HEK293 (cell line): ENCODE results near the gene CLASP1.

Experiments used
- CTCF ChIA-PET: fragments of 350-600 bp; formaldehyde crosslinking; extraction: SDS; loops from one replicate; lab custom pipeline; 2021; ENCODE audit warnings: antibody characterized with exemption; lab: Yijun Ruan, JAX
- POLR2A ChIA-PET: fragments of 300-600 bp; formaldehyde crosslinking; extraction: SDS; loops from one replicate; lab custom pipeline; 2020; ENCODE audit warnings: antibody characterized with exemption, inconsistent platforms; lab: Yijun Ruan, JAX
- H3K27ac ChIP-seq: fragments of 200-500 bp; sonication (Bioruptor generic); 2 replicates; pipeline ENCODE4 v1.5.1; 2014; ENCODE audit warnings: low read depth, low read length, control low read depth, inconsistent platforms; ENCODE audit errors: extremely low read depth
- H3K36me3 ChIP-seq, 2 experiments: fragments of 200-500 bp in 1 of 2; sonication (Bioruptor generic) in 1 of 2; 1 replicate in 1 of 2; 2 replicates in 1 of 2; pipeline ENCODE4 v1.5.1; 2014 to 2017; ENCODE audit warnings: inconsistent platforms in 2 of 2, low read length in 2 of 2; ENCODE audit not compliant: control insufficient read depth in 2 of 2, insufficient read depth in 1 of 2
- H3K4me1 ChIP-seq: fragments of 200-500 bp; sonication (Bioruptor generic); 2 replicates; pipeline ENCODE4 v1.5.1; 2014; ENCODE audit warnings: mild to moderate bottlenecking, low read length, inconsistent platforms; ENCODE audit not compliant: control insufficient read depth, insufficient read depth
- H3K4me3 ChIP-seq: 2 replicates; pipeline ENCODE4 v1.5.1; 2011; ENCODE audit warnings: low read depth, mild to moderate bottlenecking, control low read depth, low read length, moderate library complexity
- H3K9me3 ChIP-seq: fragments of 200-500 bp; sonication (Bioruptor generic); 2 replicates; pipeline ENCODE4 v1.5.1; 2014; ENCODE audit warnings: low read depth, low read length, inconsistent platforms; ENCODE audit not compliant: control insufficient read depth, insufficient read depth
- EGR2 ChIP-seq: fragments of 450-650 bp; formaldehyde crosslinking; IDR thresholded peaks from 2 replicates; pipeline ENCODE4 v1.5.1; 2016; ENCODE audit warnings: low read depth, missing biosample characterization, missing genetic modification characterization
- HOXC10 ChIP-seq: sonication (generic); formaldehyde crosslinking; IDR thresholded peaks from 2 replicates; pipeline ENCODE4 v1.8.1; 2023; ENCODE audit warnings: mild to moderate bottlenecking, missing genetic modification reagents
- KLF8 ChIP-seq: fragments of 450-650 bp; formaldehyde crosslinking; IDR thresholded peaks from 2 replicates; pipeline ENCODE4 v1.5.1; 2016; ENCODE audit warnings: missing biosample characterization, missing genetic modification characterization
- OSR2 ChIP-seq: fragments of 450-650 bp; formaldehyde crosslinking; IDR thresholded peaks from 2 replicates; pipeline ENCODE4 v1.5.1; 2016; ENCODE audit warnings: missing biosample characterization, missing genetic modification characterization
- PBX3 ChIP-seq: sonication (generic); formaldehyde crosslinking; IDR thresholded peaks from 2 replicates; pipeline ENCODE4 v1.8.1; 2022; ENCODE audit warnings: mild to moderate bottlenecking, moderate library complexity, missing genetic modification reagents
- ZBTB49 ChIP-seq: fragments of 450-650 bp; formaldehyde crosslinking; IDR thresholded peaks from 2 replicates; pipeline ENCODE4 v1.5.1; 2016; ENCODE audit warnings: missing biosample characterization, missing genetic modification characterization, low read depth
- ZFHX2 ChIP-seq: fragments of 450-650 bp; formaldehyde crosslinking; conservative IDR thresholded peaks from 2 replicates; pipeline ENCODE4 v1.5.1; 2016; ENCODE audit warnings: missing biosample characterization, missing genetic modification characterization
- ZFP3 ChIP-seq: fragments of 450-650 bp; formaldehyde crosslinking; IDR thresholded peaks from 2 replicates; pipeline ENCODE4 v1.5.1; 2016; ENCODE audit warnings: low read depth, missing biosample characterization, missing genetic modification characterization
- ZNF140 ChIP-seq: fragments of 450-650 bp; formaldehyde crosslinking; IDR thresholded peaks from 2 replicates; pipeline ENCODE4 v1.5.1; 2016; ENCODE audit warnings: missing biosample characterization, missing genetic modification characterization
- ZNF146 ChIP-seq: fragments of 450-650 bp; formaldehyde crosslinking; IDR thresholded peaks from 2 replicates; pipeline ENCODE4 v1.5.1; 2016; ENCODE audit warnings: missing biosample characterization, missing genetic modification characterization
- ZNF155 ChIP-seq: fragments of 450-650 bp; formaldehyde crosslinking; IDR thresholded peaks from 2 replicates; pipeline ENCODE4 v1.5.1; 2016; ENCODE audit warnings: missing biosample characterization, missing genetic modification characterization
- ZNF19 ChIP-seq: fragments of 450-650 bp; formaldehyde crosslinking; IDR thresholded peaks from 2 replicates; pipeline ENCODE4; 2016; ENCODE audit warnings: missing biosample characterization, missing genetic modification characterization, low read depth
- ZNF266 ChIP-seq: fragments of 450-650 bp; formaldehyde crosslinking; IDR thresholded peaks from 2 replicates; pipeline ENCODE4 v1.5.1; 2016; ENCODE audit warnings: missing biosample characterization, missing genetic modification characterization, low read depth
- ZNF350 ChIP-seq: fragments of 450-650 bp; formaldehyde crosslinking; IDR thresholded peaks from 2 replicates; pipeline ENCODE4 v1.5.0; 2017; ENCODE audit warnings: missing biosample characterization, mild to moderate bottlenecking, missing genetic modification characterization
- ZNF391 ChIP-seq: fragments of 450-650 bp; formaldehyde crosslinking; IDR thresholded peaks from 2 replicates; pipeline ENCODE4 v1.5.1; 2016; ENCODE audit warnings: low read depth, missing biosample characterization, missing genetic modification characterization, borderline replicate concordance
- ZNF555 ChIP-seq: fragments of 450-650 bp; formaldehyde crosslinking; conservative IDR thresholded peaks from 2 replicates; pipeline ENCODE4 v1.5.1; 2017; ENCODE audit warnings: missing biosample characterization, mild to moderate bottlenecking, missing genetic modification characterization, inconsistent platforms
- ZNF701 ChIP-seq: fragments of 450-650 bp; formaldehyde crosslinking; IDR thresholded peaks from 2 replicates; pipeline ENCODE4 v1.5.1; 2016; ENCODE audit warnings: missing biosample characterization, missing genetic modification characterization
- ZNF785 ChIP-seq: fragments of 450-650 bp; formaldehyde crosslinking; IDR thresholded peaks from 2 replicates; pipeline ENCODE4 v1.5.1; 2016; ENCODE audit warnings: missing biosample characterization, missing genetic modification characterization
- TF ChIP-seq, protein P1 (sequence below): fragments of 450-650 bp; formaldehyde crosslinking; IDR thresholded peaks from 2 replicates; pipeline ENCODE4 v1.5.1; 2017; ENCODE audit warnings: missing biosample characterization, missing genetic modification characterization
- TF ChIP-seq, protein P2 (sequence below): fragments of 450-650 bp; formaldehyde crosslinking; IDR thresholded peaks from 2 replicates; pipeline ENCODE4 v1.5.1; 2016; ENCODE audit warnings: missing biosample characterization, missing genetic modification characterization

CLASP1 gene

DNA sequence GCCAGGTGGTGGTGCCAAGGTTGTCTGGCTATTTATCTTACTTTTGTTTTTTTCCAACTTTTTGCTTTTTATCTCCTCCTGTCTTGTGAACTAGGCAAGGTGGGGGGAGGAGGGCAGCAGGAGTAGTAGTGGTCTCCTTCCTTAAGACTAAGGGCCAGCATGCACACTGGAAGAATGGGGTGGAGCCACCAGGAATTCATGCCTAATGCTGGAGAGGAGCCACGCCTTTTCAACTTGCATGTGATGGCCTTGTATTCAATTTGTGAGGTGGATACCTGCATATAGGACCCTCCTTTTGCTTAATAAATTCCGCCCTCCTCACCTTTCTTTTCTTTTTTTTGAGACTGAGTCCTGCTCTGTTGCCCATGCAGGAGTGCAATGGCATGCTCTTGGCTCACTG, 37.6 kb upstream of the CLASP1 start:
- Histone ChIP-seq H3K4me3 (no peak overlapping the region), H3K36me3 (no peaks in the 10 kb centered on the region), H3K27ac (no peak overlapping the region)
- TF ChIP-seq ZNF19 (tag by site-specific recombination) (no peak), ZNF555 (tag by site-specific recombination) (no peak), EGR2 (no peak), ZFHX2 (tag by site-specific recombination) (no peak), ZNF140 (tag by site-specific recombination) (no peak), ZNF701 (tag by site-specific recombination) (no peak), ZNF146 (no peak), ZNF266 (tag by site-specific recombination) (no peak)
- TF ChIP-seq, protein P1, sequence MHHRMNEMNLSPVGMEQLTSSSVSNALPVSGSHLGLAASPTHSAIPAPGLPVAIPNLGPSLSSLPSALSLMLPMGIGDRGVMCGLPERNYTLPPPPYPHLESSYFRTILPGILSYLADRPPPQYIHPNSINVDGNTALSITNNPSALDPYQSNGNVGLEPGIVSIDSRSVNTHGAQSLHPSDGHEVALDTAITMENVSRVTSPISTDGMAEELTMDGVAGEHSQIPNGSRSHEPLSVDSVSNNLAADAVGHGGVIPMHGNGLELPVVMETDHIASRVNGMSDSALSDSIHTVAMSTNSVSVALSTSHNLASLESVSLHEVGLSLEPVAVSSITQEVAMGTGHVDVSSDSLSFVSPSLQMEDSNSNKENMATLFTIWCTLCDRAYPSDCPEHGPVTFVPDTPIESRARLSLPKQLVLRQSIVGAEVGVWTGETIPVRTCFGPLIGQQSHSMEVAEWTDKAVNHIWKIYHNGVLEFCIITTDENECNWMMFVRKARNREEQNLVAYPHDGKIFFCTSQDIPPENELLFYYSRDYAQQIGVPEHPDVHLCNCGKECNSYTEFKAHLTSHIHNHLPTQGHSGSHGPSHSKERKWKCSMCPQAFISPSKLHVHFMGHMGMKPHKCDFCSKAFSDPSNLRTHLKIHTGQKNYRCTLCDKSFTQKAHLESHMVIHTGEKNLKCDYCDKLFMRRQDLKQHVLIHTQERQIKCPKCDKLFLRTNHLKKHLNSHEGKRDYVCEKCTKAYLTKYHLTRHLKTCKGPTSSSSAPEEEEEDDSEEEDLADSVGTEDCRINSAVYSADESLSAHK (tag by site-specific recombination): no peak
- TF ChIP-seq, all 188 proteins: peak for 0
- Histone ChIP-seq H3K9me3 (no peaks in the 10 kb centered on the region), H3K4me1 (no peaks in the 10 kb centered on the region)
- POLR2A ChIA-PET: no interaction called here
- CTCF ChIA-PET: interaction anchor here (0.6 kb wide), 2 partner anchors 77 to 479 kb away, joined by 3 read pairs; no protein-coding TSS in a partner anchor

GRCh38 chr2:121686218-121686617, 37.0 kb upstream of the CLASP1 start:
- Histone ChIP-seq H3K27ac (no peak overlapping the region), H3K4me1 (no peaks in the 10 kb centered on the region), H3K9me3 (no peaks in the 10 kb centered on the region), H3K36me3 (no peaks in the 10 kb centered on the region), H3K4me3 (no peak overlapping the region)
- TF ChIP-seq PBX3 (no peak), HOXC10 (no peak), ZBTB49 (tag by site-specific recombination) (no peak), OSR2 (tag by site-specific recombination) (no peak), ZFP3 (tag by site-specific recombination) (no peak), KLF8 (tag by site-specific recombination) (no peak), ZNF391 (tag by site-specific recombination) (no peak), ZNF350 (no peak), ZNF155 (no peak), ZNF785 (no peak)
- TF ChIP-seq, protein P2, sequence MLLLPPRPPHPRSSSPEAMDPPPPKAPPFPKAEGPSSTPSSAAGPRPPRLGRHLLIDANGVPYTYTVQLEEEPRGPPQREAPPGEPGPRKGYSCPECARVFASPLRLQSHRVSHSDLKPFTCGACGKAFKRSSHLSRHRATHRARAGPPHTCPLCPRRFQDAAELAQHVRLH (tag by site-specific recombination): no peak
- CTCF ChIA-PET: interaction anchor here (0.6 kb wide), 1 partner anchor 478 kb away, joined by 3 read pairs; no protein-coding TSS in a partner anchor
- POLR2A ChIA-PET: no interaction called here
